ENCODE results near the gene WNT3.
"Not testable (repeated sequence)": the region's sequence is repeated elsewhere in the genome, so short reads cannot be mapped to it uniquely, and the experiment has no call there.

Gene WNT3

DNA sequence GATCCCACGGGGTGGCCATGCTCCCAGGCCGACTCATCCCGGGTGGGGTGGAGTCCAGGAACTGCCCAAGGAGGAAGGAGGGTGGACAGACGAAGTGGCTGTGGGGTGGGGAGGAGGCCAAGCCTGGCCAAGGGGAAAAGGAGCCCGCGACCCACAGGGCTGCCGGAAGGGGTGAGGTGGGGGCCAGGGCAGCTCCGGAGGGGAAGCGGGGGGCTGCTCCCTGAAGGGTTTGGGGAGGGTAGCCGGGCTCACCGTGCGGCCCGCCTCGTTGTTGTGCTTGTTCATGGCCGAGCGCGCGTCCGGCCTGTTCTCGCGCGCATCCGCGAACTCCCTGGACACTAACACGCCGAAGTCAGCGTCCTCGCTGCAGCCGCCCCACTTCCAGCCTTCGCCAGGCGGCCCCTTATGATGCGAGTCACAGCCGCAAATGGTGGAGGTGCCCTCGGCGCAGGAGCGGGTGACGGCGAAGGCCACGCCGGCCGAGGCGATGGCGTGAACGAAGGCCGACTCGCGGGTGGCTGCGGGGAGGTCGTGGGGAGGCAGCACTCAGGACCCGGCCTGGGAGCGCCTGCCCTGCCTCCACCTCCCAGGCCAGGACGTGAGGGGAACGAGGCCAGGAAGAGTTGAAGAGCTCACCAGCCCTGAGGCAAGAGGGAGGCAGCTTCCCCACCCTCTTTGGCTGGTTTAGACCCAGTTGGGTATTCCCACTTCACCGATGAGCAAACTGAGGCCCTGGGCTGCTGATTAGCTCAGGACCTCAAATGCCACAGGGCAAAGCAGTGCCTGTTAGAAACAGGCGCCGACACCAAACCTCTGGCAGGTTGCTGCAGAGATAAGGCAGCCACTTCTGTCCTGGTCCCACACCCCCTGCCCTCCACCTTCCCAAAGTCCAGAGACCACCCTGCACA, 48.7 kb downstream of the WNT3 start:
- Histone ChIP-seq H3K27ac (ENCODE audit: low read depth, low read length) (no peak overlapping the region), H3K4me1 (ENCODE audit: insufficient read depth, low read length) (peaks cover 15% of the 10 kb centered on the region), H3K9me3 (ENCODE audit: low read length) (no peaks in the 10 kb centered on the region), H3K27me3 (ENCODE audit: control insufficient read depth in 1 of 2, insufficient read depth in 2 of 2, low read length in 2 of 2) (peaks cover 0 to 7% of the 10 kb centered on the region in 2 donors), H3K9ac (ENCODE audit: low read length) (no peak overlapping the region), H3K4me3 (ENCODE audit: low read depth in 1 of 2, low read length in 2 of 2) (peak overlapping the region; percentile 38 to 52), H3K36me3 (ENCODE audit: insufficient read depth, low read length) (no peaks in the 10 kb centered on the region)

DNA sequence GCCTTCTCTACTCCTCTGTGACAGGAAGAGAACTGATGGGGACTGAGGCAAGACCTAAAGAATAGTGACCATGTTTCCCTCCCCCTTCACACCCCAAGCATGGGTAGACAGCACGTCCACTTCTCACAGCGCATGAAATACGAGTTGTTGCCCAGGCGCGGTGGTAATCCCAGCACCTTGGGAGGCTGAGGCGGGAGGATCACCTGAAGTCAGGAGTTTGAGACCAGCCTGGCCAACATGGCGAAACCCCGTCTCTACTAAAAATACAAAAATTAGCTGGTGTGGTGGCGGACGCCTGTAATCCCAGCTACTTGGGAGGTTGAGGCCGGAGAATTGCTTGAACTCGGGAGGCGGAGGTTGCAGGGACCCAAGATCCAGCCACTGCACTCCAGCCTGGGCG, 49.6 kb downstream of the WNT3 start:
- peaks cover 15% of the 10 kb centered on the region for H3K4me1 ChIP-seq (ENCODE audit: insufficient read depth, low read length)
- H3K27ac ChIP-seq (ENCODE audit: low read depth, low read length); H3K36me3 ChIP-seq (ENCODE audit: insufficient read depth, low read length); H3K4me3 ChIP-seq (ENCODE audit: low read depth in 1 of 2, low read length in 2 of 2); H3K27me3 ChIP-seq (ENCODE audit: control insufficient read depth in 1 of 2, insufficient read depth in 2 of 2, low read length in 2 of 2); H3K9ac ChIP-seq (ENCODE audit: low read length); H3K9me3 ChIP-seq (ENCODE audit: low read length): not testable (repeated sequence)

GRCh38 chr17:46768540-46768870, 50.0 kb downstream of the WNT3 start:
- Histone ChIP-seq H3K4me1 (ENCODE audit: insufficient read depth, low read length) (peaks cover 15% of the 10 kb centered on the region), H3K4me3 (ENCODE audit: low read depth in 1 of 2, low read length in 2 of 2) (no peak overlapping the region), H3K27ac (ENCODE audit: low read depth, low read length) (no peak overlapping the region), H3K36me3 (ENCODE audit: insufficient read depth, low read length) (no peaks in the 10 kb centered on the region), H3K9ac (ENCODE audit: low read length) (no peak overlapping the region), H3K27me3 (ENCODE audit: control insufficient read depth in 1 of 2, insufficient read depth in 2 of 2, low read length in 2 of 2) (peaks cover 0 to 7% of the 10 kb centered on the region in 2 donors), H3K9me3 (ENCODE audit: low read length) (no peaks in the 10 kb centered on the region)

GRCh38 chr17:46766493-46767491, 51.7 kb downstream of the WNT3 start:
- H3K9ac ChIP-seq (ENCODE audit: low read length), result no peak overlapping the region
- no peak overlapping the region for H3K4me3 ChIP-seq (ENCODE audit: low read depth in 1 of 2, low read length in 2 of 2)
- no peak overlapping the region for H3K27ac ChIP-seq (ENCODE audit: low read depth, low read length)
- H3K27me3 ChIP-seq (ENCODE audit: control insufficient read depth in 1 of 2, insufficient read depth in 2 of 2, low read length in 2 of 2), result peaks cover 0 to 7% of the 10 kb centered on the region in 2 donors
- no peaks in the 10 kb centered on the region for H3K9me3 ChIP-seq (ENCODE audit: low read length)
- H3K4me1 ChIP-seq (ENCODE audit: insufficient read depth, low read length), result peaks cover 12% of the 10 kb centered on the region
- H3K36me3 ChIP-seq (ENCODE audit: insufficient read depth, low read length), result no peaks in the 10 kb centered on the region

DNA sequence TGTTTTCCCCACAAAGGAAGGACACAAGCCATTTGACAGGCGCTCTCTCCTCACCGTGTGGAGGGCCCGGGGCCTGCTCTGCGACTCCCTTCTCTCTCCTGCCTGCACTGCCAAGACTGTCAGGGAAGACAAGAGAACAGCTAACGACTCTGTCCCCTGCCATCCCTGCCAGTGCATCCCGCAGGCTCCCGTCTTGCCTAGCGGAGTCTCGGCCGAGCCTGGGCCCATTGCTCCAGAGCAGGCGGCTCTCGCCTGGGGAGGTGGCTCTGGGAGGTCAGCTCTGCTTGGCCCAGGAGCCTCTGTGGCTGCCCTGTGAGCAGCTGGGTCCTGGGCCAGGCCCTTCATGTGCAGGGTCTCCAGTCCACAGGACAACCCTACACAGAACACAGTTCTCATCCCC, 53.0 kb downstream of the WNT3 start:
- no peaks in the 10 kb centered on the region for H3K36me3 ChIP-seq (ENCODE audit: insufficient read depth, low read length)
- no peaks in the 10 kb centered on the region for H3K9me3 ChIP-seq (ENCODE audit: low read length)
- no peak overlapping the region for H3K4me3 ChIP-seq (ENCODE audit: low read depth in 1 of 2, low read length in 2 of 2)
- no peak overlapping the region for H3K9ac ChIP-seq (ENCODE audit: low read length)
- peaks cover 7% of the 10 kb centered on the region for H3K4me1 ChIP-seq (ENCODE audit: insufficient read depth, low read length)
- peaks cover 0 to under 1% of the 10 kb centered on the region in 2 donors for H3K27me3 ChIP-seq (ENCODE audit: control insufficient read depth in 1 of 2, insufficient read depth in 2 of 2, low read length in 2 of 2)
- H3K27ac ChIP-seq (ENCODE audit: low read depth, low read length), result no peak overlapping the region

GRCh38 chr17:46764709-46765401, 53.6 kb downstream of the WNT3 start:
- peaks cover 1% of the 10 kb centered on the region for H3K4me1 ChIP-seq (ENCODE audit: insufficient read depth, low read length)
- H3K27ac ChIP-seq (ENCODE audit: low read depth, low read length), result no peak overlapping the region
- H3K36me3 ChIP-seq (ENCODE audit: insufficient read depth, low read length), result no peaks in the 10 kb centered on the region
- no peaks in the 10 kb centered on the region for H3K9me3 ChIP-seq (ENCODE audit: low read length)
- H3K9ac ChIP-seq (ENCODE audit: low read length), result no peak overlapping the region
- no peaks in the 10 kb centered on the region for H3K27me3 ChIP-seq (ENCODE audit: control insufficient read depth in 1 of 2, insufficient read depth in 2 of 2, low read length in 2 of 2)
- H3K4me3 ChIP-seq (ENCODE audit: low read depth in 1 of 2, low read length in 2 of 2), result no peak overlapping the region

DNA sequence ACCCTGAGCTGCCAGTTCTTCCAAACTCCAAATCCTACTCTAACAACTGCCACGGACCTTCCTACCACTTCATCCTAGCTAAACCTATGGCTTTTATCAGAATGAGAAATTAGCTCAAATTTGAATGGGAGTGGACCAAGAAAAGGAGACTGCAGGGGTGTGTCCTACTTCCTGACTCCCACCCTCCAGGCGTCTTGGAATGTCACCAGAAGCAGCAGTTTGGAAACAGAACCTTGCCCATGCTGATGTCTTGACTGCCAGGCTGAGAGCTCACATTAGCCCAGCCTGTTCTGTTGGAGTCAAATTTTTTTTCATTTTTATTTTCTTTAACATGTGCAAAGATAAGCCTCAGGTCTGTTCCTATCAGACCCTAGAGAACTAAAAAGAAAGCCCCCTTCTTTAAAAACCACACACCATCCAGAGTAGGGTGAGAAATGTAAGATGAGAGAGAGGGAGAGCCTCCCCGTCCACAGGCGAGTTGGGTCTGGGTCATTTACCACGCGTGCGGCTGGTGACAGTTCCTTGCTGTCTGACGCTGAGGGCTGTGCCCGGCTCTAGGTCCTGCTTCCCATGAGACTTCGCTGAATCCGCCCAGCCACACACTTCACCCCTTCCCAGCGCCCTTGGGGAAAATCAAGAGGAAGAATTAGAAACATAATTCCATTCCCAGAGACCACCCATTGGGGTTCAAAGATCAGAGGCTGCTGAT, 54.3 kb downstream of the WNT3 start:
- no peaks in the 10 kb centered on the region for H3K36me3 ChIP-seq (ENCODE audit: insufficient read depth, low read length)
- H3K4me3 ChIP-seq (ENCODE audit: low read depth in 1 of 2, low read length in 2 of 2), result no peak overlapping the region
- H3K27me3 ChIP-seq (ENCODE audit: control insufficient read depth in 1 of 2, insufficient read depth in 2 of 2, low read length in 2 of 2), result no peaks in the 10 kb centered on the region
- no peaks in the 10 kb centered on the region for H3K9me3 ChIP-seq (ENCODE audit: low read length)
- H3K27ac ChIP-seq (ENCODE audit: low read depth, low read length), result no peak overlapping the region
- no peak overlapping the region for H3K9ac ChIP-seq (ENCODE audit: low read length)
- H3K4me1 ChIP-seq (ENCODE audit: insufficient read depth, low read length), result no peaks in the 10 kb centered on the region

- H3K9me3 ChIP-seq (ENCODE audit: low read length), result no peaks in the 10 kb centered on the region
- no peak overlapping the region for H3K27ac ChIP-seq (ENCODE audit: low read depth, low read length)
- H3K4me3 ChIP-seq (ENCODE audit: low read depth in 1 of 2, low read length in 2 of 2), result no peak overlapping the region
- H3K9ac ChIP-seq (ENCODE audit: low read length), result no peak overlapping the region
- H3K36me3 ChIP-seq (ENCODE audit: insufficient read depth, low read length), result no peaks in the 10 kb centered on the region
- H3K27me3 ChIP-seq (ENCODE audit: control insufficient read depth in 1 of 2, insufficient read depth in 2 of 2, low read length in 2 of 2), result no peaks in the 10 kb centered on the region
- H3K4me1 ChIP-seq (ENCODE audit: insufficient read depth, low read length), result no peaks in the 10 kb centered on the region
Measured at GRCh38 chr17:46763416-46763815, 55.1 kb downstream of the WNT3 start.

- Histone ChIP-seq H3K4me3 (ENCODE audit: low read depth in 1 of 2, low read length in 2 of 2) (no peak overlapping the region), H3K36me3 (ENCODE audit: insufficient read depth, low read length) (peaks cover 18% of the 10 kb centered on the region), H3K9ac (ENCODE audit: low read length) (no peak overlapping the region), H3K27ac (ENCODE audit: low read depth, low read length) (no peak overlapping the region), H3K27me3 (ENCODE audit: control insufficient read depth in 1 of 2, insufficient read depth in 2 of 2, low read length in 2 of 2) (no peaks in the 10 kb centered on the region), H3K4me1 (ENCODE audit: insufficient read depth, low read length) (no peaks in the 10 kb centered on the region), H3K9me3 (ENCODE audit: low read length) (no peaks in the 10 kb centered on the region)
Measured at GRCh38 chr17:46759141-46759540, 59.4 kb downstream of the WNT3 start.

DNA sequence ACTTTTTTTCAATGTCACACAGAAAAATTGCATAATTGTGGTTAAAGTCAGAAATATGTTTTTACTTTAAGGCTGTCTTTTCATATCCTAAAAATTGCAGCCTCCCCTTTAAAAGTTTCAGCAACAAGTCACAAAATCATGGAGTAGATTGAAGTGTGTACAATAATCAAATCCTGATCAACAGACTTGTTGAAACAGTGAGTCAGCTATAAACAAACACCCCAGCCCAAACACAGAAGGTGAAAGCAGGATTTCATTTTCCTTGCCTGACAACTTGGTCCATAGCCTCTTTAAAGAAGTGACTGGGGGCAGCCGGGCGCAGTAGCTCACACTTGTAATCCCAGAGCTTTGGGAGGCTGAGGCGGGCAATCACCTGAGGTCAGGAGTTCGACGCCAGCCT, 59.9 kb downstream of the WNT3 start:
- Histone ChIP-seq H3K9me3 (ENCODE audit: low read length) (no peaks in the 10 kb centered on the region), H3K27me3 (ENCODE audit: control insufficient read depth in 1 of 2, insufficient read depth in 2 of 2, low read length in 2 of 2) (no peaks in the 10 kb centered on the region), H3K36me3 (ENCODE audit: insufficient read depth, low read length) (peaks cover 18% of the 10 kb centered on the region), H3K4me3 (ENCODE audit: low read depth in 1 of 2, low read length in 2 of 2) (no peak overlapping the region), H3K27ac (ENCODE audit: low read depth, low read length) (no peak overlapping the region), H3K9ac (ENCODE audit: low read length) (no peak overlapping the region), H3K4me1 (ENCODE audit: insufficient read depth, low read length) (no peaks in the 10 kb centered on the region)

Measured in muscle layer of colon (tissue), 2 donors.